OCI-LY3 (cell line): ENCODE data around the gene HHAT.

Experiments
- H2AFZ ChIP-seq: fragments of 200-600, 300-600 bp; shearing (Covaris generic); 2 replicates; pipeline ENCODE4 v1.6.0; 2014; ENCODE audit warnings: antibody characterized with exemption, low read depth, low read length
- H3K27ac ChIP-seq: fragments of 200-600, 300-600 bp; sonication (generic); 2 replicates; pipeline ENCODE4 v1.5.1; 2014; ENCODE audit warnings: mild to moderate bottlenecking, low read length, moderate library complexity, mixed read lengths
- H3K27me3 ChIP-seq: fragments of 200-600, 300-600 bp; sonication (generic); 2 replicates; pipeline ENCODE4 v1.6.1; 2014; ENCODE audit warnings: low read depth, low read length, mixed read lengths
- H3K36me3 ChIP-seq: fragments of 200-600, 300-600 bp; sonication (generic); replicated peaks from 2 replicates; pipeline ENCODE3; 2014; ENCODE audit warnings: low read depth, low read length, mixed read lengths
- H3K4me1 ChIP-seq: fragments of 300-600, 200-600 bp; sonication (generic); 2 replicates; pipeline ENCODE4 v1.6.1; 2014; ENCODE audit warnings: low read length, mixed read lengths
- H3K4me2 ChIP-seq: fragments of 200-600, 300-600 bp; sonication (generic); 2 replicates; pipeline ENCODE4 v1.6.1; 2014; ENCODE audit warnings: low read length, mixed read lengths
- H3K4me3 ChIP-seq: fragments of 300-600, 200-600 bp; sonication (generic); 2 replicates; pipeline ENCODE4 v1.5.1; 2014; ENCODE audit warnings: antibody characterized with exemption, mild to moderate bottlenecking, low read length, moderate library complexity
- H3K79me2 ChIP-seq: fragments of 300-600, 200-600 bp; shearing (Covaris generic); 2 replicates; pipeline ENCODE4 v1.6.1; 2014; ENCODE audit warnings: mild to moderate bottlenecking, low read length, mixed read lengths
- H3K9ac ChIP-seq: fragments of 300-600, 200-600 bp; shearing (Covaris generic); 2 replicates; pipeline ENCODE4 v1.6.0; 2014; ENCODE audit warnings: mild to moderate bottlenecking, low read length, moderate library complexity
- H3K9me3 ChIP-seq: fragments of 200-600, 300-600 bp; shearing (Covaris generic); 2 replicates; pipeline ENCODE4 v1.6.1; 2014; ENCODE audit warnings: low read length, mixed read lengths; ENCODE audit not compliant: insufficient read depth
- H4K20me1 ChIP-seq: fragments of 200-600, 300-600 bp; sonication (generic); 2 replicates; pipeline ENCODE4 v1.6.1; 2016; ENCODE audit warnings: low read length, mixed read lengths; ENCODE audit not compliant: insufficient read depth
- CTCF ChIP-seq: fragments of 200-600, 300-600 bp; sonication (generic); IDR thresholded peaks from 2 replicates; pipeline ENCODE4 v1.5.1; 2014; ENCODE audit warnings: antibody characterized with exemption, low read length, low read depth
- EZH2phosphoT487 ChIP-seq: fragments of 200-600 bp; shearing (Covaris generic); IDR thresholded peaks from 2 replicates; pipeline ENCODE4 v1.6.1; 2018; ENCODE audit warnings: antibody characterized with exemption, mixed run types, low read depth

The HHAT gene

GRCh38 chr1:210558302-210558701 lies 229.6 kb downstream of the HHAT start:
- TF ChIP-seq EZH2phosphoT487 = no peak
- no peak for TF ChIP-seq CTCF
- H3K9me3 ChIP-seq = no peaks in the 10 kb centered on the region
- no peaks in the 10 kb centered on the region for H3K36me3 ChIP-seq
- no peak overlapping the region for H2AFZ ChIP-seq
- H3K4me3 ChIP-seq = no peak overlapping the region
- no peaks in the 10 kb centered on the region for H3K4me1 ChIP-seq
- H3K27ac ChIP-seq = no peak overlapping the region
- peaks cover 5% of the 10 kb centered on the region for H3K27me3 ChIP-seq
- H4K20me1 ChIP-seq = no peaks in the 10 kb centered on the region
- H3K4me2 ChIP-seq = no peak overlapping the region
- H3K9ac ChIP-seq = no peak overlapping the region
- H3K79me2 ChIP-seq = no peaks in the 10 kb centered on the region

GRCh38 chr1:210565306-210565705 lies 236.6 kb downstream of the HHAT start:
- Histone ChIP-seq H2AFZ (no peak overlapping the region), H4K20me1 (no peaks in the 10 kb centered on the region), H3K27ac (no peak overlapping the region), H3K79me2 (no peaks in the 10 kb centered on the region), H3K4me2 (no peak overlapping the region), H3K4me1 (no peaks in the 10 kb centered on the region), H3K4me3 (no peak overlapping the region), H3K27me3 (peaks cover 17% of the 10 kb centered on the region), H3K36me3 (no peaks in the 10 kb centered on the region), H3K9ac (no peak overlapping the region), H3K9me3 (no peaks in the 10 kb centered on the region)
- TF ChIP-seq CTCF (no peak), EZH2phosphoT487 (no peak)

- H3K9ac ChIP-seq = no peak overlapping the region
- no peaks in the 10 kb centered on the region for H3K79me2 ChIP-seq
- H3K9me3 ChIP-seq = no peaks in the 10 kb centered on the region
- H3K4me2 ChIP-seq = no peak overlapping the region
- TF ChIP-seq CTCF (no peak), EZH2phosphoT487 (no peak)
- peaks cover 17% of the 10 kb centered on the region for H3K27me3 ChIP-seq
- no peak overlapping the region for H3K27ac ChIP-seq
- no peaks in the 10 kb centered on the region for H3K36me3 ChIP-seq
- H2AFZ ChIP-seq = no peak overlapping the region
- H4K20me1 ChIP-seq = no peaks in the 10 kb centered on the region
- no peaks in the 10 kb centered on the region for H3K4me1 ChIP-seq
- no peak overlapping the region for H3K4me3 ChIP-seq
Measured at GRCh38 chr1:210568631-210569030, 239.9 kb downstream of the HHAT start.

- Histone ChIP-seq H3K9me3 (no peaks in the 10 kb centered on the region), H3K27ac (no peak overlapping the region), H3K36me3 (no peaks in the 10 kb centered on the region), H3K4me1 (no peaks in the 10 kb centered on the region), H2AFZ (no peak overlapping the region), H4K20me1 (no peaks in the 10 kb centered on the region), H3K9ac (no peak overlapping the region), H3K4me3 (no peak overlapping the region), H3K79me2 (no peaks in the 10 kb centered on the region), H3K4me2 (no peak overlapping the region), H3K27me3 (peaks cover 7% of the 10 kb centered on the region; the same call in 1 of the 2 replicates)
- TF ChIP-seq CTCF (no peak), EZH2phosphoT487 (no peak)
Measured at GRCh38 chr1:210570116-210570515, 241.4 kb downstream of the HHAT start.
